Type B pancreatic cell (in vitro differentiated cells): ENCODE data around the gene DESI2. TPM values are rescaled to one million over a fixed set of nuclear protein-coding genes. Genes with fewer than 3 reads are reported as not detected.
"Not testable (repeated sequence)": the region's sequence is repeated elsewhere in the genome, so short reads cannot be mapped to it uniquely, and the experiment has no call there.

ENCODE experiments used
- DNase-seq: peaks from one replicate; pipeline ENCODE4 v3.0.0; 2021; ENCODE audit warnings: mixed read lengths; ENCODE audit not compliant: unreplicated experiment; ENCODE audit errors: extremely low spot score
- H3K27ac Mint-ChIP-seq: 2 replicates; pipeline ENCODE4 v1.8.0; 2021; ENCODE audit warnings: mild to moderate bottlenecking, mixed read lengths
- H3K27me3 Mint-ChIP-seq: 2 replicates; pipeline ENCODE4 v1.8.0; 2021; ENCODE audit warnings: mixed read lengths
- H3K36me3 Mint-ChIP-seq: 2 replicates; pipeline ENCODE4 v1.8.0; 2021; ENCODE audit warnings: mixed read lengths
- H3K4me1 Mint-ChIP-seq: one replicate; pipeline ENCODE4 v1.8.0; 2021; ENCODE audit warnings: mixed read lengths; ENCODE audit not compliant: unreplicated experiment
- H3K4me3 Mint-ChIP-seq: 2 replicates; pipeline ENCODE4 v1.8.0; 2021; ENCODE audit warnings: mild to moderate bottlenecking, mixed read lengths
- H3K9me3 Mint-ChIP-seq: 2 replicates; pipeline ENCODE4 v1.8.0; 2021; ENCODE audit warnings: mixed read lengths
- CTCF ChIP-seq: fragments of 200-600 bp; sonication (generic); conservative IDR thresholded peaks from 2 replicates; pipeline ENCODE4 v1.5.0; 2021; ENCODE audit warnings: antibody characterized with exemption, mild to moderate bottlenecking
- total RNA-seq: library from RNA; stranded (reverse); gene quantifications from 2 replicates; pipeline ENCODE4 v1.2.1, GENCODE V29; 2021; ENCODE audit warnings: low replicate concordance

The DESI2 gene
- total RNA-seq, 1 donor from 2014 or later: 34.4 TPM

- Mint-ChIP-seq H3K27me3 (peaks cover 10% of the 10 kb centered on the region), H3K4me3 (no peak overlapping the region), H3K36me3 (peaks cover 21% of the 10 kb centered on the region), H3K4me1 (peaks cover 9% of the 10 kb centered on the region), H3K27ac (no peak overlapping the region), H3K9me3 (peaks cover 5% of the 10 kb centered on the region)
- no peak for DNase-seq
- TF ChIP-seq CTCF: no peak
Observed at GRCh38 chr1:244654108-244655038, 1.4 kb downstream of the DESI2 start.

GRCh38 chr1:244655186-244655585 is 2.3 kb downstream of the DESI2 start:
- Mint-ChIP-seq H3K4me1 (peaks cover 9% of the 10 kb centered on the region), H3K27ac (no peak overlapping the region), H3K9me3 (peaks cover 5% of the 10 kb centered on the region), H3K36me3 (peaks cover 24% of the 10 kb centered on the region), H3K4me3 (no peak overlapping the region), H3K27me3 (peaks cover 10% of the 10 kb centered on the region)
- no peak for TF ChIP-seq CTCF
- DNase-seq: no peak

GRCh38 chr1:244657421-244657820 is 4.5 kb downstream of the DESI2 start:
- Mint-ChIP-seq H3K27me3 (peaks cover 1% of the 10 kb centered on the region), H3K4me1 (peaks cover 2% of the 10 kb centered on the region), H3K4me3 (no peak overlapping the region), H3K9me3 (no peaks in the 10 kb centered on the region), H3K27ac (no peak overlapping the region), H3K36me3 (peaks cover 36% of the 10 kb centered on the region)
- DNase-seq: no peak
- TF ChIP-seq CTCF: no peak

GRCh38 chr1:244659694-244660093 is 6.8 kb downstream of the DESI2 start:
- Mint-ChIP-seq H3K36me3 (peaks cover 41% of the 10 kb centered on the region), H3K27me3 (no peaks in the 10 kb centered on the region), H3K4me1 (peaks cover 5% of the 10 kb centered on the region), H3K27ac (no peak overlapping the region), H3K9me3 (no peaks in the 10 kb centered on the region), H3K4me3 (no peak overlapping the region)
- TF ChIP-seq CTCF: no peak
- no peak for DNase-seq

GRCh38 chr1:244660595-244660994 is 7.7 kb downstream of the DESI2 start:
- Mint-ChIP-seq H3K27me3 (no peaks in the 10 kb centered on the region), H3K4me1 (peaks cover 5% of the 10 kb centered on the region), H3K36me3 (peaks cover 41% of the 10 kb centered on the region), H3K4me3 (no peak overlapping the region), H3K9me3 (no peaks in the 10 kb centered on the region), H3K27ac (no peak overlapping the region)
- no peak for DNase-seq
- no peak for TF ChIP-seq CTCF

- H3K4me3 Mint-ChIP-seq, H3K27ac Mint-ChIP-seq, H3K4me1 Mint-ChIP-seq, H3K9me3 Mint-ChIP-seq, DNase-seq, H3K27me3 Mint-ChIP-seq: not testable (repeated sequence)
- peaks cover 37% of the 10 kb centered on the region for H3K36me3 Mint-ChIP-seq
Observed at GRCh38 chr1:244661569-244662312, 8.8 kb downstream of the DESI2 start.
